SK-N-SH treated with all-trans-retinoic acid at 6 μM for 48 hours (cell line): Measurements from ENCODE around the gene TCN1.

Experiments
- ARNTL ChIP-seq: fragments of 450-650 bp; formaldehyde crosslinking; IDR thresholded peaks from 2 replicates; pipeline ENCODE4 v1.5.0; 2020; ENCODE audit warnings: low read depth, mild to moderate bottlenecking, moderate library complexity, borderline replicate concordance
- CREB5 ChIP-seq: fragments of 250-450 bp; sonication (Bioruptor Pico); IDR thresholded peaks from 2 replicates; pipeline ENCODE4 v1.5.1; 2020; ENCODE audit warnings: low read depth, mild to moderate bottlenecking, moderate library complexity
- CSDC2 ChIP-seq: fragments of 250-450 bp; sonication (Bioruptor Pico); IDR thresholded peaks from 2 replicates; pipeline ENCODE4 v1.5.0; 2020; ENCODE audit warnings: mild to moderate bottlenecking, moderate library complexity
- CSRNP3 ChIP-seq: fragments of 250-450 bp; sonication (Bioruptor Pico); IDR thresholded peaks from 2 replicates; pipeline ENCODE4 v1.5.1; 2021; ENCODE audit warnings: mild to moderate bottlenecking, moderate library complexity
- ISL1 ChIP-seq: fragments of 250-450 bp; sonication (Bioruptor Pico); IDR thresholded peaks from 2 replicates; pipeline ENCODE4 v2.1.2; 2022; ENCODE audit warnings: mild to moderate bottlenecking, moderate library complexity
- PATZ1 ChIP-seq: fragments of 250-450 bp; sonication (Bioruptor Pico); IDR thresholded peaks from 2 replicates; pipeline ENCODE4 v1.8.0; 2020; ENCODE audit warnings: mild to moderate bottlenecking, moderate library complexity, borderline replicate concordance
- RARB ChIP-seq: fragments of 250-450 bp; sonication (Bioruptor Pico); IDR thresholded peaks from 2 replicates; pipeline ENCODE4 v1.8.0; 2021; ENCODE audit warnings: mild to moderate bottlenecking, moderate library complexity
- SNAI2 ChIP-seq: fragments of 250-450 bp; sonication (Bioruptor Pico); IDR thresholded peaks from 2 replicates; pipeline ENCODE4 v1.5.0; 2020; ENCODE audit warnings: mild to moderate bottlenecking, moderate library complexity
- TSHZ2 ChIP-seq: fragments of 250-450 bp; sonication (Bioruptor Pico); IDR thresholded peaks from 2 replicates; pipeline ENCODE4 v1.5.0; 2020; ENCODE audit warnings: mild to moderate bottlenecking, moderate library complexity
- ZFP3 ChIP-seq: fragments of 250-450 bp; sonication (Bioruptor Pico); IDR thresholded peaks from 2 replicates; pipeline ENCODE4 v1.5.0; 2020; ENCODE audit warnings: mild to moderate bottlenecking, moderate library complexity
- ZFP30 ChIP-seq: fragments of 450-650 bp; formaldehyde crosslinking; IDR thresholded peaks from 2 replicates; pipeline ENCODE4 v1.5.0; 2022; ENCODE audit warnings: mild to moderate bottlenecking, moderate library complexity
- ZNF565 ChIP-seq: fragments of 450-650 bp; formaldehyde crosslinking; conservative IDR thresholded peaks from 2 replicates; pipeline ENCODE4 v1.5.0; 2020; ENCODE audit warnings: low read depth, mild to moderate bottlenecking, moderate library complexity

GRCh38 chr11:59866836-59867235, 549 bp upstream of the TCN1 start:
- TF ChIP-seq ISL1 (CRISPR knock-in tag): no peak
- TF ChIP-seq SNAI2 (CRISPR knock-in tag): no peak
- no peak for TF ChIP-seq TSHZ2 (CRISPR knock-in tag)
- TF ChIP-seq ZFP3 (CRISPR knock-in tag): no peak
- no peak for TF ChIP-seq ARNTL (CRISPR knock-in tag)
- no peak for TF ChIP-seq ZNF565 (CRISPR knock-in tag)
- no peak for TF ChIP-seq CREB5 (CRISPR knock-in tag)
- TF ChIP-seq PATZ1 (CRISPR knock-in tag): no peak
- no peak for TF ChIP-seq RARB (CRISPR knock-in tag)
- TF ChIP-seq ZFP30 (CRISPR knock-in tag): no peak
- no peak for TF ChIP-seq CSDC2 (CRISPR knock-in tag)
- TF ChIP-seq CSRNP3 (CRISPR knock-in tag): no peak
